B cell (primary cell): ENCODE results near the gene TKTL1. TPM values are rescaled to one million over a fixed set of nuclear protein-coding genes. Genes with fewer than 3 reads are reported as not detected.

ENCODE experiments used
- ATAC-seq: fragments of 200-7000 bp; cut with Tn5 transposase; one replicate; pipeline ENCODE4 v1.10.0; 2021; ENCODE audit warnings: low read depth, mild to moderate bottlenecking, moderate number of reproducible peaks, moderate library complexity
- CTCF ChIA-PET: fragments of 350-600 bp; sonication (Branson Sonifier 250); formaldehyde crosslinking; loops from one replicate; lab custom pipeline; 2021; ENCODE audit warnings: antibody characterized with exemption, inconsistent platforms; lab: Charles Lee
- POLR2A ChIA-PET: fragments of 350-600 bp; sonication (Branson Sonifier 250); formaldehyde crosslinking; loops from one replicate; lab custom pipeline; 2021; ENCODE audit warnings: antibody characterized with exemption; lab: Charles Lee
- DNase-seq: peaks from one replicate; pipeline ENCODE4 v3.0.0; 2013
- H2AFZ ChIP-seq: 2 replicates; pipeline ENCODE4 v1.6.1; 2012; ENCODE audit warnings: mild to moderate bottlenecking, low read depth, low read length; ENCODE audit not compliant: insufficient read depth, poor library complexity, severe bottlenecking
- H3K27ac ChIP-seq, 2 donors: 1 replicate in 1 of 2; 2 replicates in 1 of 2; pipeline ENCODE4 v1.5.1; 2012 to 2013; ENCODE audit warnings: low read length in 2 of 2, mild to moderate bottlenecking in 2 of 2, moderate library complexity in 1 of 2
- H3K27me3 ChIP-seq, 4 experiments: fragments of 200-600 bp in 1 of 4; sonication (generic) in 1 of 4; replicated peaks in 1 of 4; 1 replicate in 2 of 4; 2 replicates in 2 of 4; pipeline versions ENCODE4 v1.6.1 to v1.7.0; 2013 to 2016; ENCODE audit warnings: low read length in 3 of 4, mild to moderate bottlenecking in 2 of 4, mixed read lengths in 1 of 4, moderate library complexity in 1 of 4; ENCODE audit not compliant: insufficient read depth in 4 of 4, control insufficient read depth in 3 of 4; ENCODE audit errors: control extremely low read depth in 1 of 4
- H3K36me3 ChIP-seq, 2 experiments: replicated peaks in 1 of 2; 1 replicate in 1 of 2; 2 replicates in 1 of 2; pipeline versions ENCODE4 v1.6.1 to v1.7.1; 2013; ENCODE audit warnings: low read length in 1 of 2; ENCODE audit not compliant: insufficient read depth in 2 of 2, control insufficient read depth in 1 of 2; ENCODE audit errors: control extremely low read depth in 1 of 2, extremely low read depth in 1 of 2
- H3K4me1 ChIP-seq, 2 donors: fragments of 200-600 bp in 1 of 2; sonication (generic) in 1 of 2; 1 replicate in 1 of 2; 2 replicates in 1 of 2; pipeline versions ENCODE4 v1.5.1 to v1.6.1; 2013 to 2017; ENCODE audit warnings: low read length in 2 of 2; ENCODE audit not compliant: control insufficient read depth in 2 of 2, insufficient read depth in 2 of 2
- H3K4me2 ChIP-seq: replicated peaks from 2 replicates; pipeline ENCODE3; 2012; ENCODE audit warnings: mild to moderate bottlenecking, low read depth, low read length; ENCODE audit not compliant: poor library complexity, severe bottlenecking
- H3K4me3 ChIP-seq, 5 experiments: fragments of 200-600 bp in 1 of 5; sonication (generic) in 1 of 5; 1 replicate in 3 of 5; 2 replicates in 2 of 5; pipeline versions ENCODE4 v1.5.1 to v1.7.0; 2011 to 2016; ENCODE audit warnings: low read length in 4 of 5, mild to moderate bottlenecking in 4 of 5, low read depth in 2 of 5, control low read depth in 1 of 5, moderate library complexity in 1 of 5; ENCODE audit not compliant: insufficient read depth in 1 of 5; ENCODE audit errors: control extremely low read depth in 1 of 5, extremely low read depth in 1 of 5
- H3K79me2 ChIP-seq: fragments of 200-600 bp; sonication (generic); one replicate; pipeline ENCODE4 v1.6.0; 2016; ENCODE audit warnings: low read length; ENCODE audit not compliant: control insufficient read depth, insufficient read depth
- H3K9ac ChIP-seq: fragments of 200-600 bp; sonication (generic); 2 replicates; pipeline ENCODE4 v1.6.1; 2017; ENCODE audit warnings: mild to moderate bottlenecking, low read length, moderate library complexity
- H3K9me3 ChIP-seq, 3 donors: one replicate each; pipeline versions ENCODE4 v1.6.1 to v1.7.1; 2013; ENCODE audit warnings: low read length in 2 of 3; ENCODE audit not compliant: control insufficient read depth in 2 of 3, insufficient read depth in 1 of 3; ENCODE audit errors: control extremely low read depth in 1 of 3
- H4K20me1 ChIP-seq: 2 replicates; pipeline ENCODE4 v1.6.0; 2012; ENCODE audit warnings: mild to moderate bottlenecking, low read length; ENCODE audit not compliant: insufficient read depth, control insufficient read depth, poor library complexity, severe bottlenecking
- H3K27ac Mint-ChIP-seq: one replicate; pipeline ENCODE4 v1.8.0; 2021; ENCODE audit warnings: mixed read lengths
- H3K27me3 Mint-ChIP-seq: one replicate; pipeline ENCODE4 v1.8.0; 2021; ENCODE audit warnings: mixed read lengths
- H3K4me1 Mint-ChIP-seq: one replicate; pipeline ENCODE4 v1.8.0; 2021; ENCODE audit warnings: mixed read lengths
- H3K4me3 Mint-ChIP-seq: one replicate; pipeline ENCODE4 v1.8.0; 2021; ENCODE audit warnings: mixed read lengths
- H3K9me3 Mint-ChIP-seq: one replicate; pipeline ENCODE4 v1.8.0; 2022; ENCODE audit warnings: mixed read lengths; ENCODE audit not compliant: insufficient read depth
- CTCF ChIP-seq: fragments of 200-600 bp; IDR thresholded peaks from one replicate; pipeline ENCODE4 v1.8.0; 2022; ENCODE audit warnings: antibody characterized with exemption, mild to moderate bottlenecking
- EZH2 ChIP-seq: IDR thresholded peaks from 2 replicates; pipeline ENCODE4 v1.6.1; 2012; ENCODE audit warnings: borderline replicate concordance, low read depth, mild to moderate bottlenecking, moderate library complexity, low read length; ENCODE audit not compliant: insufficient read depth, poor library complexity, severe bottlenecking
- WGBS: methylation state at CpG from one replicate; pipeline ENCODE4 v1.1.5; 2013; ENCODE audit warnings: missing lambda C conversion rate; ENCODE audit not compliant: insufficient coverage; 5-methylcytosine and 5-hydroxymethylcytosine counted together
- intact Hi-C: fragments of 100-400 bp; cut with micrococcal nuclease; formaldehyde crosslinking; loops from one replicate; pipeline ENCODE4 v1.10.0; 2022
- polyA plus RNA-seq: library from polyadenylated mRNA; depleted of rRNA; stranded (reverse); fragments of >200 nt; gene quantifications from 2 replicates; pipeline ENCODE4 v1.2.3, GENCODE V29; 2012
- total RNA-seq, 2 donors: library from RNA; stranded (reverse); fragments of 120-200 nt in 1 of 2; gene quantifications; 1 replicate in 1 of 2; 2 replicates in 1 of 2; pipeline versions ENCODE4 v1.2.3 to v1.2.4, GENCODE V29; 2013 to 2022

TKTL1 gene
- total and polyA plus RNA-seq, 2 donors (not counting 1 experiment from before 2014, with no cell fraction given), result 0.18 to 0.96 TPM

DNA sequence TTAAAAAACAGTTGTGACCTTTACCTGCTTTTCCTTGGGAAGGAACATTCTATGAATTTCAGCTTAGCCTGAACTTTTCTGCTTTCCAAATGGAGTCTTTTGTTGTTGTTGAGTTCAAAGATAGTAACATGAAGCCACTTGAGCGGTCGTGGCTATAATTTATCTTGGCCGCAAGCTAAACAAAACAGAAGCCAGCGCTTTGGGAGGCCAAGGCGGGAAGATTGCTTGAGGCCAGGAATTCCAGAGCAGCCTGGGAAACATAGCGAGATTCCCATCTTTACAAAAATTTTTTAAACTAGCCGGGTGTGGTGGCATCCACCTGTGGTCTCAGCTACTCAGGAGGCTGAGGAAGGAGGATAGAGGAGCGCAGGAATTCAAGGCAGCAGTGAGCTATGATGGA lies 29.9 kb downstream of the TKTL1 start:
- CTCF ChIA-PET, result interaction anchor here (1.1 to 2.0 kb wide), 2 partner anchors 17 to 27 kb away, joined by 3 to 7 read pairs; no protein-coding TSS in a partner anchor
- H3K27me3 Mint-ChIP-seq, result no peaks in the 10 kb centered on the region
- H3K27ac Mint-ChIP-seq, result no peak overlapping the region

More for the DNA sequence above, 29.9 kb downstream of the TKTL1 start:
- intact Hi-C loops, result no loop called here
- H3K4me1 Mint-ChIP-seq, result peaks cover 49% of the 10 kb centered on the region
- H3K4me3 ChIP-seq, result no peak overlapping the region
- H3K27me3 ChIP-seq, result no peaks in the 10 kb centered on the region
- H3K79me2 ChIP-seq, result no peaks in the 10 kb centered on the region
- no peaks in the 10 kb centered on the region for H4K20me1 ChIP-seq
- no peaks in the 10 kb centered on the region for H3K9me3 Mint-ChIP-seq
- H3K9me3 ChIP-seq, result no peaks in the 10 kb centered on the region
- H3K4me3 Mint-ChIP-seq, result no peak overlapping the region
- no CpG with 5 or more reads among the region's 8 CpGs for WGBS
- TF ChIP-seq CTCF, result no peak
- TF ChIP-seq EZH2, result no peak
- POLR2A ChIA-PET, result no interaction called here
- no peaks in the 10 kb centered on the region for H3K36me3 ChIP-seq
- peaks cover 23 to 34% of the 10 kb centered on the region in 2 donors for H3K4me1 ChIP-seq
- no peak for ATAC-seq
- H3K27ac ChIP-seq, result no peak overlapping the region
- no peak overlapping the region for H3K4me2 ChIP-seq
- no peak overlapping the region for H3K9ac ChIP-seq
- H2AFZ ChIP-seq, result no peak overlapping the region
- DNase-seq, result no peak
